HTERT RPE-1 (cell line): Measurements from ENCODE around the gene C3orf20.
"Not testable (repeated sequence)": the region's sequence is repeated elsewhere in the genome, so short reads cannot be mapped to it uniquely, and the experiment has no call there.

Experiments
- in situ Hi-C: fragments of 300-500 bp; cut with MboI; formaldehyde crosslinking; loops from 4 replicates; pipeline ENCODE4 v1.14.3; 2020; ENCODE audit warnings: low sequenced_read_pairs

The C3orf20 gene

DNA sequence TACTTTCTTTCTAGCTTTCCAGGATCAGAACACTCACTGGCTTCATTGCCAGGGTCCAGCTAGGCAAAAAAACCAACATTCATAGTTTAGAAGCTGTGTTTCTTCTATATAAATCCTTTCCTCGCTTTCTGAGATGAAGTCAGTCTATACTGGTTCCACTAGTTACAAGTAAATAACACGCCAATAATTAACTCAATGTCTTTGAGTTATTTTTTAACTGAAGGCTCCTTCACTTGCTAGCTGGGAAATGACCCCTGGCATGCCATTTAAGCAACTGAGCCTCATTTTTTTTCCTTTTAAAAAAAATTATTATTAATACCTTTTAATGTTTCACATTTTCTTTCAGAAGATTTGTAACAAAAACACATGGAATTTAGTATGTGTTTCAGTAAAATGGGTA lies 25.5 kb upstream of the C3orf20 start:
- in situ Hi-C loops = no loop called here

DNA sequence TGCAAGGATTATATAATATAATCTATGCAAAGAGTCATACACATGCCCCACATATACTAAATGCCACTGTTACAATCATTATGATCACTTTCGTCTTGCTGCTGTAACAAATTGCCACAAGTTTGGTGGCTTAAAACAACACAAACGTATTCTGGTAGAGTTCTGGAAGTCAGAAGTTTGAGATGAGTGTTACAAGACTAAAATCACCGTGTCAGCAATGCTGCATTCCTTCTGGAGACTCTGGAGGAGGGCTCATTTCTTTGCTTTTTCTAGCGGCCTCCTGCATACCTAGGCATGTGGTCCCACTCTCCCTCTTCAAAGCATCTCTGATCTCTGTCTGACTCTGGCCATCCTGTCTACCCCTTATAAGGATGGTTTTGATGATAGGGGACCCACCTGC lies 24.7 kb upstream of the C3orf20 start:
- in situ Hi-C loops = no loop called here

DNA sequence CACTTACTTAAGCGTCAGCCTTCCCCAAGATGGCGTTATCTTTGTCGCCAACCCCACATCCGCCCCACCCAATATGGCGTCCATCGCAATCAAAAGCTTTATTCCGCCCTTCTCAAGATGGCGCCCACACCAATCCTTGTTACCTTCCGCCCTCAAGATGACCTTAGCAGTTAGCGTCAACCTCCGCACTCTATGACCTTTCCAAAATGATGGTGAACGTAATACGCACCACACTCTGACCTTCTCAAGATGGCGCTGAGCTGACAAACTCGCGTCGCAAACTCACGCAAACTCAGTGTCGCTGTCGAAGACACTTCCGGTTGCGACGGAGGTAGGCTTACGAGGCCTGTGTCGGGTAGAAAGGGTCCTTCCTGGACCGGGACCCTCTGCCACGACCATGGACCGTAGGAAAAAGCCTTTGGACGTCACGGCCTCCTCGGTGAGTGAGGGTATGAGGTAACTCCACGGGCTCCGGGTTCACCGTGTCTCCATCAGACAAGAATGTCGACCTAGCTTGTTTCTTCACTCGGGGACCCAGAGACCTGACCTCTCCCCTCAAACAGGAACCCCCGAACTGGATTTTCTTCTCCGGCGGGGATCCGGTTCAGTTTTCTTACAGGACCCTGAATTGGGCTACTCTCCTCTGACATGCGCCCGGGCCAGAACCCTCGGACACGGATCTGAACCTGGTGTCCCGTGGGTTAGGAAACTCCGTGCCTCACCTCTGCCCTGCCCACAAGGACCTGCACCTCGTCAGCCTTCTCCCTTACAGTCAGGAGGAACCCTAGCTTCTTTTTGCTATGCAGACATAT lies 23.3 kb upstream of the C3orf20 start, which contains the start of gene CCDC174:
Gene CCDC174, plus strand, starts transcription at position 323 of the 812 bp plus-strand sequence. Its CDS starts 75 bp downstream, at position 398.
- in situ Hi-C loops = no loop called here

DNA sequence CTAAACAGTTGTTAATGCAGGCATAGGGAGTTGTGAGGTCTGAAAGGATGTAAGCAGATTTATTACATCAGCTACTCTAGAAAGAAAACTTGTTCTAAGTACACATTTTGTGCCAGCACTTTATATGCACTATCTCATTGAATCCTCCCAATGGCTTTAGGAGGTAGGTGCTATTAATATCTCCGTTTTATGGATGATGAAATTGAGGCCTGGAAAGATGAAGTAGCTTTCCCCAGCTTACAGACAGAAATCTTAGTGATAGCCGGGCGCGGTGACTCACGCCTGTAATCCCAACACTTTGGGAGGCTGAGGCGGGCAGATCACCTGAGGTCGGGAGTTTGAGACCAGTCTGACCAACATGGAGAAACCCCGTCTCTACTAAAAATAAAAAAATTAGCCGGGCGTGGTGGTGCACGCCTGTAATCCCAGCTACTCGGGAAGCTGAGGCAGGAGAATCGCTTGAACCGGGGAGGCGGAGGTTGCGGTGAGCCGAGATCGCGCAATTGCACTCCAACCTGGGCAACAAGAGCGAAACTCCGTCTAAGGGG lies 22.5 kb upstream of the C3orf20 start:
- in situ Hi-C loops = not testable (repeated sequence)

DNA sequence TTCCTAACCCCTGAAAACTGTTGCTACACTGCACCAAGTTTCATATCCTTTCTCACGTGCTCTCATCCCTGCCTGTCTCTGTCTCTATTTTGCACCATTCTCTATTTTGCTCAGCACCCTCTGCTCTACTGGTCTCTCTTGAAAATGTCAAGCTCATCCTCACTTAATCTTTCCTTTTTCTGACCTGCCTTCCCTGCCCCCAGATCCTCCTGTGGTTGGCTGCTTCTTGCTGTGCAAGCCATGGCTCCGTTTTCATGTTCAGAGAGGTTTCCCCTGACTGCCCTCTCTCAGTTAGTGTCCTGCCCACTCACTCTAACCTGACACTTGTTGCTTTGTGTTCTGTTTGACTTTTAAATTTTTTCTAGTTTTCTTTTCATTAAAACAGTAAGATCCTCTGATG lies 17.4 kb upstream of the C3orf20 start:
- in situ Hi-C loops = no loop called here

DNA sequence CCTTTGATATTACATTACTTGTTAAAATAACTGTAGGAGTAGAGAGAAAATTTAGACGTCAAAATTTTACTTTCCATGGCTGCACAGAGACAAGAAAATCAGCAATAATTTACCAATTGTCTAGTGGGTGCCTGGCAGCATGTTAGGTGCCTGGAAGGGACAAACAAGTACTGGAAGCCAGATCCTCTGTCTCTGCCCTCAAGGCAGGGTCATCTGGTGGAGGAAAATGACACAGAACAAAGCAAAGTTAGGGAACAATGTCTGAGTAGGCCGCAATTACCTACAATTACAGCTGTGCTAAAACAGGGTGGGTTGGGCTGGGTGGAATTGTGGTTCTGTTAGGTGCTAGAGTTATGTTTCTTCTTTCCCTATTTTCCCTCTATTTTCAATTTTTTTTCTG lies 16.0 kb upstream of the C3orf20 start:
- in situ Hi-C loops = no loop called here

DNA sequence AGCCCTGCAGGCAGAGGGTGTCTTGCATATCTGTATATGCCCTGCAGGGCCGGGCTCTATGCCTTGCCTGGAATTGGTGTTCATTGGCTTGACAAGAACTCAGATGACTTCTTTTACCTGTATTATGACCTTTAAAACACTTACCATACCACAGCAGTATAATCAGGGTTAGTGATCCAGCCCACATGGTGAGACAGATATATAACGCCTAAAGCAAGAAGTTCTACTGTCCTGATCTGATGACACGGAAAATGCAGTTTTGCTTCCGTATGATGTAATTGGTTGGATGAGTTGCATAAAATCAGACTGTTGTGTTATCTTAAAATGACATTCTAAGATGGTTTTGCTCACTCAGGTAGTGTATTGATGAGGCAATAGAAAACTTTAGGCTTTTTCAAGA lies 14.0 kb upstream of the C3orf20 start:
- in situ Hi-C loops = no loop called here

DNA sequence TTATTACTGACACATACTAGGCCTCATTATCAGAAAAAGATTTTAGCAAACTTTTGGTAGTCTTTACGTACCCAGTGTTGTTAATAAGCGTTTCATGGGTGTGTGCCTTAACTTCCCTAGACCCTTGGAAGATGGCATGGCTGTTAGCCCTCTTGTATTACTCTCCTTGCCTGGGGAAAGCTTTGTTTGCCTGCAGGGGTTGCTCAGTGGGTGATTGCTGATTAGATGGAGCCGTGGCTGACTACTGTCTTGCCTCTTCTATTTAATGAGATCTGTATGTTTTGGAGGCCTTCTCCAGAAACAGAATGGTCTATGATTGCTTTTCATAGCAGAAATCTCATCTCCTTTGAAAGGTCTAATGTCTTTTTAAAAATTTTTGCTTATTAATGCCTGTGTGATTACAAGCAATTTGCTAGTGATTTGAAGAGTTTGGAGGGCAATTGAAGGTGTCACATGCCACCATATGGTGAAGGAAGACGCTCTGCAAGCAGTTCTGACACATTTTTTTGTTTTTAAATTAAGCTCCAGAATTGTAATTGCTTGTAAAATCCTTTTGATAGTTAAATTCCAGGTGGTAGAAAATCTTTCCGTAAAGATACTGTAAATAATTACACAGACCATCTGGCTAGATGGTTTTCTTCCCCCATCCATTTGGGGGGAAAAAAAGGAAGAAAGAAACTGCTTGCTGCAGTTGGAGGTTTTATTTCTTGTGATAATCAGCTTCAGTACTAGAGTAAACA lies 11.4 kb upstream of the C3orf20 start:
- in situ Hi-C loops = no loop called here

DNA sequence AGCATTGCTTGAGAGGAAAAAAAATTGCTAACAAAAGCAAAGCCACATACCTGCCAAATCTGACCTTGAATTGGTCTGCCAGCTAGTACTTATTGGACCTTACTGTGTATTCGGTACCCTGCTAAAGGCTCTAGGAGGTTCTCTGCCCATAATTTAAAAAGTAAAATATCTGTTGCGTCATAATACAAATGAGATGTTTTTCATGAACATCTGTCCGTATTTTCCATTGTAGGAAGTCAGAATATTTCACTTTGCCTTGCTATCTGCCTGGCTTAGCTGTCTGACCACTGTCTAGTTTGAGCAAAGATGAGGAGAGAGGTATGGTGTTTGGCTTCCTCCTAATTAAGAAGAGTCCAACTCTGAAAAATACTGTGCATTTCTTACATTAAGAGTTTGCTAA lies 10.8 kb upstream of the C3orf20 start:
- in situ Hi-C loops = no loop called here

DNA sequence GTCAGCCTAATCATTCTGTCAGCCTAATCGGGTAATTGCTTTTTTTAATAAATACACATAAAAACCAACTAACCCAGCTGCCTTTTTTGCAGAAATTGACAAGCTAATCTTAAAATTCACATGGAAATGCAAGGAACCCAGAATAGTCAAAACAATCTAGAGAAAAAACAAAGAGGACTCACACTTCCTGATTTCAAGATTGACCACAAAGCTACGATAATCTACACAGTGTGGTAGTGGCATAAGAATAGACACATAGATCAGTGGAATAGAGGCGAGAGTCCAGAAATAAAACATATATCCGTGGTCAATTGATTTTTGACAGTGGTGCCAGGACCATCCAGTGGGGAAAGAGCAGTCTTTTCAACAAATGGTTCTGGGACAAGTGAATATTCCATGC lies 2.4 kb upstream of the C3orf20 start:
- in situ Hi-C loops = no loop called here

DNA sequence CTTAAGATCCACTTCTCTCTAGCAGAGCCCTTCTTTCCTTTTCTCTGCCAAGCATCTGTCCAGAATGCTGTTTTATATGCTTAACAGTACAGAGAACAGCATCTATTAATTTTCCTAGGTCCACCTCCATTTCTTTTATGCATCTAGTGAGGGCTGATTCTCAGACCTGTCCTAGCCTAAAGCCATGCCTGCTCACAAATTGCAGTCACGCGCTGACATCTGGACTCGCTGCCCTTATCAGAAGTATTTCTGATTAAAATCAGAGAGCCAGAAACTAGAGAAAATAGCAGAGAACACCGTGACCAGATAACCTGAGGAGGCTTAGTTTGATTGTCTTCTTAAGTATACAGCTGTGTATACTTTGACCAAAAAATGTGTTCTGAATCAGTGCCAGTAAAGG lies 1.9 kb downstream of the C3orf20 start:
- in situ Hi-C loops = no loop called here

DNA sequence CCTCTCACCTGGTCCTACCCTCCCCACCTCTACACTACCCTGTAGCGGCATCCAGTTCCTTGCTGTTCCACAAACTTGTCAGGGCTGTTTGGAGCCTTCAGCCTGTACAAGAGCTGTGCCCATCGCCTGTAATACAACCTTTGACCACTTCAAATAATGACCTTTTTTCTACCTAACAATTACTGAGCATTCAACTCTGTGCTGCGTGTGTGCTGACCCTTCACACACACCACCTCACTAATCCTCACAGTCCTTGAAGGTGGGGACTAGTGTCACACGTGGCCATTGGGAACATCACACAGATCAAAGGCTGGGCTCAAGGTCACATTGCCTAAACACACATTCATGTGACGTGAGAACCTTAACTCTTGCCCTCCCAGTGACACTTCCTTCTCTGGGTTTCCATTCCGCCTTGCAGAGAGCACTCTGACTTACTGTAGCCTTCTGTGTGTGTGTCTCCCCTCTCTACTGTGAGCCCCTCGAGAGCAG lies 3.1 kb downstream of the C3orf20 start:
- in situ Hi-C loops = no loop called here

DNA sequence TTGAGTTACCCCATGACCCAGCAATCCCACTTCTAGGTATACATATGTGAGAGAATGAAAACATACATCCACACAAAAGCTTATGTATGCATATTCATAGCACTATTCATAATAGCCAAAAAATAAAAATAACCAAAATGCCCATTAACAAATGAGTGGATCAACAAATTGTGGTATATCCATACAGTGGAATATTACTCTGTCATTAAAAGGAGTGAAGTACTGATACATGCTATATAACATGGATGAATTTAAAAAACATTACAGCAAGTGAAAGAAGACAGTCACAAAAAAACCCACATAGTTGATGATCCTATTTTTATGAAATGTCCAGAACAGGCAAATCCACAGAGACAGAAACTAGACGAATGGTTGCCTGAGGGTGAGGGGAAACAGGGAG lies 5.2 kb downstream of the C3orf20 start:
- in situ Hi-C loops = no loop called here

DNA sequence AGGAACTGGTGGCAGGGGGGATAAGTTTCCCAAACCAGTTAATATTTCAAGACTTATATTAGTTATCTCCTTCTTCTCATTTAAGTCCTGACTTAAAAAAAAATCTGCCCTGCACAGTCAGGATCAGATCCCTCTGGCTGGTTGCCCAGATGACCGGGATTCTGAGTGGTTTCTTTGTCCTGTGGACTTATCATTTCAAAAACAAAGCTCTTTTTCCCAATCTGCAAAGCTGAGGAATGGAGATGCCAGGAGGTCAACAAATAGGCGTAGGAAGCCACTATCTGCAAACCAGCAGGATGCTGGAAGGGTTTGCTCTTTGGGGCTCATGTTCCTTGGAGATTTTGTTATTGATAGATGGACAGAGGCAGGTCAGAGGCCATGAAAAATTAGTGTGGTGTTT lies 5.8 kb downstream of the C3orf20 start:
- in situ Hi-C loops = no loop called here

DNA sequence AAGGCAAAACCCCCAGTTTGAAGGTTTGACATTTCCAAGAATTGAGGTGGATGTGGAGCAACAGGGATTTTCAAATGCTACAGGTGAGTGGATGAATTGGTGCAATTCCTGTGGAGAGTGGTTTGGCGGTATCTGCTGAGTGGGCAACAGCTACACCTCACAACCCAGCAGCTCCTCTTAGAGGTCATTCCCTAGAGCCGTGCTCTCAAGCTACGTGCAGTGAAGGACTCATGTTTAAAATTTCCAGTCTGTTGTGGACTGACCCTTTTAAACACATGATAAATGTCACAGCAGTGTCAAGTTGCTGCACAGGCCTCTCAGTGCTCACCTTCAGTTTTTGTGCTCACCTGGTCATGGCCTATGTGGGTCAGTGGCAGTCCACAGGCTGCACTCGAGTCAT lies 9.5 kb downstream of the C3orf20 start:
- in situ Hi-C loops = no loop called here

DNA sequence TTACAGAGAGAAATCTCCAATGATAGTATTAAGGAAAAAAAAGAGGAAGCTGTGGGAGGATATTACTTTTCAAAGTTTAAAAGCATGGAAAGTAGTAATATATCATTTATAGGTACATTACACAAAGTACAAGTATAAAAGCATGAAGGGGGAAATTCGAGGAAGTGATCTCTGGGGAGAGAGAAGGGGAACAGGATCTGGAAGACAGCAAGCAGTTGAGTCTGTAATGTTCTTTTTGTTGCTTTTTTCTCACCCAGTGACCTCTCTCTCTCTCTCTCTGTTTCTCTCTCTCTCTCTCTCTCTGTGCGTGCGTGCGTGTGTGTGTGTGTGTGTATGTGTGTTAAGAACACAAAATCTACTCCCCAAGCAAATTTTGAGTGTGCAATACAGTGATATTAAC lies 10.2 kb downstream of the C3orf20 start:
- in situ Hi-C loops = no loop called here

DNA sequence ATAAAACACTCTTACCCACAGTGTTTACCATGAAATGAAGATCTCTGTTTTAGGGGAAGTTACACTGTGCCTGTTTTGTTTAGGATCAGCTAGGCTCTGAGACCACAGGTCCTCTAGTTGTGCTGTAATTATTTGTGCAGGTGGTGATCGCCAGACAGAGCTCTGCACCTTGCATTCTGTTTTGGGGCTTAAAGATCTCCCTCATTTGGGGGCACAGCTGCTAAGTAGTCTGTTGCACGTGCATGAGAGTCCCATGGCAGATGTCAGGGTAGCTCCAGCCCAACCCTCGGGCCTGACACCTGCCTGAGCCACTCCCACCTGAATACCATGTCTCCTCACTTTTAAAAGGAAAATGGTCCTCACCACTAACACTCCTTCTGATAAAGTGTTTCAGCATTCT lies 12.4 kb downstream of the C3orf20 start:
- in situ Hi-C loops = no loop called here

DNA sequence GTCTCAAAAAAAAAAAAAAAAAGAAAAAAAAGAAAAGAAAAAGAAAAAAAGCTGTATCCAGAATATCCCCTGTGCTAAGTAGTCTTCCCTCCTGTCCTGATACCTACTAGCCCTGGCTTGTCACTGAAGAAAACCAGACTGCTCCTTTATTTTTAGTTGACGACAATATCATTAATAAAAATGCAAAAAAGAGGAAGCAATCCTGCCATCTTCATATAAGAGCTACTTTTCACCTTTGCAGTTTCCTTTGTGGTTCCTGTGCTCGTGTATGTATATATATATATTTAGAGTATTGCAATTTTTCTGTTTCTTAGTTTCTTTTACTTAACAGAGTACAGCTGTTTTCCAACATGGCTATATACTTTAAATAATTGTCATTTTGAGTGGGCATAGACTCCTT lies 13.6 kb downstream of the C3orf20 start:
- in situ Hi-C loops = no loop called here

DNA sequence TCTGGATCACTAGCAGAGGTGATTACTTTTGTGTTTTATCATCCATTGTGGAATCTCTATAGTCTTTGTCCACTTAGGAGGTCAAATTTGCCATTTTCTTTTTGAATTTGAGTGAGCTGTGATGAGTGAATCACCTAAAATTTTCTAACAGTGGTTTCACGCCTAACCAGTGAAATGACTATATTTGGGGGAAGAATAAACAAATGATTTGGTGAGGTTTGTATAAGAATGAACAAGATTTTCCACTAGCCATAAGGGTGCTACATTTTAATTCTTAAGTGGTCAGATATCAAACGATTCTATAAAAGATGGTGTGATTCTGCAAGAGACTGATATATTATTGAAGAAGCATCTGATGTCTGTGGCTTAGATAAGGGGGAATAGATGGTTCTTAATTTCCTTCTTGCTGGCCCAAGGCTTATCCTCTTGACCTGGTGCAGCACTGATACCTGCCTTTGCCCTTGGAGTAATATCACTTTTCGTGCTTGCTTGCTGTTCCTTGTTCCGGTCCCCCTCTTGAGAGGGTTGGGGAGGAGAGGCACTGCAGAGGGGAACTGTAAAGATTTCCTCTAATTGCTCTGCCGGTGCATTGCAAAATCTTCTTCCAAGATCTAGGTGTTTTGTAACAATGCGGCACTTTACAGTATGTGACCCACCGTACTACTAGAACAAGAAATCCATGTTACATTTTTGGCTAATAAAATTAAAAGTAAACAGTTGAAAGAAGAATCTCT lies 14.5 kb downstream of the C3orf20 start:
- in situ Hi-C loops = no loop called here

DNA sequence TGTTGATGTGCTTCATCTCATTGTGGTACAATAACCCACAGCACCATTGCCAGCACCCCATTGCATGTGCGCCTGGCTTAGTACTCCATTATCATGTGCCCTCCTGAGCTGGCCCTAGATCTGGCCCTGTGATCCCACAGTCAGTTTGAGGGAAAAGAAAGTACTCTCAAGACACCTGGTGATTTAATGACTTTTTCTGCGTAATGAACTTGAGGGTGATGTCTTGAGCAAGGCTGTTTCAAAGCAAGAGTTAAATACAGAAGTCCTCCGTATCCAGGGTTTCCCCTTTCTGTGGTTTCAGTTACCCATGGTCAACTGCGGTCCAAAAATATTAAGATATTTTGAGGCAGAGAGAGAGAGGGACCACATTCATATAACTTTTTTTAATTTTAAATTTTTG lies 16.3 kb downstream of the C3orf20 start:
- in situ Hi-C loops = no loop called here

DNA sequence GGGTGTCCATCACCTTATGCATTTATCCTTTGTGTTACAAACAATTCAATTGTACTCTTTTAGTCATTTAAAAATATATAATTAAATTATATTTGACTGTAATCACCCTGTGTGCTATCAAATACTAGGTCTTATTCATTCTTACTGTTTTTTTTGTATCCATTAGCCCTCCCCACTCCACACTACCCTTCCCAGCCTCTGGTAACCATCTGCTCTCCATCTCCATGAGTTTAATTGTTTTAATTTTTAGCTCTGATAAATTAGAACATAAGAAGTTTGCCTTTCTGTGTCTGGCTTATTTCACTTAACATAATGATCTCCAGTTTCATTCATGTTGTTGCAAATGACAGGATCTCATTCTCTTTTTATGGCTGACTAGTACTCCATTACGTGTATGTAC lies 16.8 kb downstream of the C3orf20 start:
- in situ Hi-C loops = no loop called here
